OCI-M2 (cell line): Measurements from ENCODE around the gene PRKCB.
"Not testable (repeated sequence)": the region's sequence is repeated elsewhere in the genome, so short reads cannot be mapped to it uniquely, and the experiment has no call there.

Source experiments
- DNase-seq: peaks from one replicate; lab custom pipeline; 2025; ENCODE audit not compliant: unreplicated experiment; lab: John Stamatoyannopoulos, UW

PRKCB gene

DNA sequence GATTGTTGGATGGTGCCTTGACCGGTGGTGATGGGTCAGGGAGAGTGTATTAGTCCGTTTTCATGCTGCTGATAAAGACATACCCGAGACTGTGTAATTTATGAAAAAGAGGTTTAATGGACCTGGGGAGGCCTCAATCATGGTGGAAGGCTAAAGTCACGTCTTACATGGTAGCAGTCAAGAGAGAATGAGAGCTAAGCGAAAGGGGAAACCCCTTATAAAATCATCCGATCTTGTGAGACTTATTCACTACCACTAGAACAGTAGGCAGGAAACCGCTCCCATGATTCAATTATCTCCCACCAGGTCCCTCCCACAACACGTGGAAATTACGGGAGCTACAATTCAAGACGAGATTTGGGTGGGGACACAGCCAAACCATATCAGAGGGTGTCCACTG, 316.3 kb downstream of the PRKCB start:
- not testable (repeated sequence) for DNase-seq

DNA sequence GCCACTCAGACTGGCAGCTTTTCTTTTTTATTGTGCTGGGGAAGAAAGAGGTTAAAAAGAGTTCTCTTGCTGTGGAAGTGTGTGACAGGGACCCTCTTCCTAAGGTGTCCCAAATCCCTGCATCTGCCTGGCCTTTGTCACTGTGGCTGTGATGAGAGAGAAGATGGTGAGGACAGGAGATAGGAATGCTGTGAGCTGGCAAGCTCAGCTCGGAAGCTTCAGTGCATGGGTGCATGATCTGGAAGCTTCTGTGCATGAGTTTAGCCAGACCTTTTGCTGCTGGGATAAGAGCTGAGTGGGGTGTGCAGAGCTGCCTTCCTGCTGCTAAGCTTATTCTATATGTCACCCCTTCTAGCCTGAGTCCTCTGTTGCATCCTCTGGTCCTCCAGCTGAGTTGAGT, 317.0 kb downstream of the PRKCB start:
- no peak for DNase-seq

DNA sequence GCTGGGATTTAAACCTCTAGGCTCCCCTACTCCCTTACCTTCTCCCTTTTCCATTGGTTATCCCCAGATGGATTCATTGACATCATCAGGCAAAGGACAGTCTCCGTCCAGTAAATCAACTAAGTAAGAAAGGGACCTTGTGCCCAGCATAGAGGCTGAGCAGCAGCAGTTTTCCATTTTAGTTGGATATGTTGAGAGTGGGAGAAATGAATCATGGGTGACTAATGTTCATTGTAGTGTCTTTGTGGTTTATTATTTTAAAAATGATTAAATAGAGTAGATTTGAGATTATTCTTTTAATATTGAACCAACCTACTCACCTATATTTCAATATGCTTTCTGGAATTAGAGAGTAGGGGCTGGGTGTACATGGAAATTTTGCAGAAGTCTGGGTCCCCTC, 321.0 kb downstream of the PRKCB start:
- no peak for DNase-seq

DNA sequence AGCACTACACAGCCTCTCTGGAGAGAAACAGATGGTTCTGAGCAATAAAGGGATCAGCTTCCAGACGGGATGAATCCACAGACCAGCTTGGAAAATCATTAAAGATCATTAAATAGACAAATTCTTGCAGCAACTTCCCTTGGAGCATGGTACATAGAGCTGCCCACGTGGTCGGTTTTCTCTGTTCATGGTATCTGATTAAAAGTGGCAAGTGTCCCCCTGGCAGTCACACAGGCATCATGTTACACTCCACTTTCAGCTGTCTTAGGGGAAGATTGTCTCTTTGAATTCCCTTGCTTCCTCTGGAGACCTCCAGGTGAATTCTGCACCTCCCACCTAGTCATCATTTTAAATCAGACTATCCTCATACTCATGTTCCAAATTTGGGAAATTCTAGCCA, 328.2 kb downstream of the PRKCB start:
- DNase-seq = no peak

DNA sequence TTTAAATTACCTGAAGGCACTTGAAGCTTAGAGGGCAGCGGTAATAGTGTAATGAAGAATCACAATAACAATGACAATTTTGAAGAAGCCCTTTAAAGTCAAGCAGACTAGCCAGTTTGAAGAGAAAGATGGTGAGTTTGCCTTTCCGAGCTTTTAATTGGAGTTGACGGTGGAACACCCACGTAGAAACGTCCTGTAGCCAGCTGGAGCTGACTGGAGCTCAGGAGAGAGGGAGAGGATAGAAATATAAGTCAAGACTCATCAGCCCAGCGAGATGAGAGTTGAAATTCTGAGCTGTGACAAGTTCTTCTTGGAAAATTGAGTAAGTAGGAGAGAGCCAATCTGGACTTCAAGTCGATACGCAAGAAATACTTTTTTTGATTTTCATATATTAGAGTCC, 328.6 kb downstream of the PRKCB start:
- no peak for DNase-seq

DNA sequence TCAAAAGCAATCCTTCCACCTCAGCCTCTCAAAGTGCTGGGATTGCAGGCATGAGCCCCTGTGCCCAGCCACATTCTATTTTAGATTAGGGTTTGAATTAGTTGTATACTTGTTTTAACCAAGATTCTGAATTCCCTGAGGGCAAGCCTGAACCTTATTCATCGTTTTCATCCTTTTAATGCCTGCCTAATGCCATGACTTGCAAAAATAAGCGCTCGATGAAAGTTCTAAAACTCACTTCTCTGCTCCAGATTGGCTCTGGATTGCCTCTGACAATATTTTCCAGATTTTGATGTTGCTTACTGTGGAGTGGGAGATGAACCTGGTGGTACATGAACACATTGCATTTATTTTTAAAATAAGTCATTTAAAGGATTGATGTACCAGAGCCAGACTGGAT, 329.5 kb downstream of the PRKCB start:
- DNase-seq = no peak

DNA sequence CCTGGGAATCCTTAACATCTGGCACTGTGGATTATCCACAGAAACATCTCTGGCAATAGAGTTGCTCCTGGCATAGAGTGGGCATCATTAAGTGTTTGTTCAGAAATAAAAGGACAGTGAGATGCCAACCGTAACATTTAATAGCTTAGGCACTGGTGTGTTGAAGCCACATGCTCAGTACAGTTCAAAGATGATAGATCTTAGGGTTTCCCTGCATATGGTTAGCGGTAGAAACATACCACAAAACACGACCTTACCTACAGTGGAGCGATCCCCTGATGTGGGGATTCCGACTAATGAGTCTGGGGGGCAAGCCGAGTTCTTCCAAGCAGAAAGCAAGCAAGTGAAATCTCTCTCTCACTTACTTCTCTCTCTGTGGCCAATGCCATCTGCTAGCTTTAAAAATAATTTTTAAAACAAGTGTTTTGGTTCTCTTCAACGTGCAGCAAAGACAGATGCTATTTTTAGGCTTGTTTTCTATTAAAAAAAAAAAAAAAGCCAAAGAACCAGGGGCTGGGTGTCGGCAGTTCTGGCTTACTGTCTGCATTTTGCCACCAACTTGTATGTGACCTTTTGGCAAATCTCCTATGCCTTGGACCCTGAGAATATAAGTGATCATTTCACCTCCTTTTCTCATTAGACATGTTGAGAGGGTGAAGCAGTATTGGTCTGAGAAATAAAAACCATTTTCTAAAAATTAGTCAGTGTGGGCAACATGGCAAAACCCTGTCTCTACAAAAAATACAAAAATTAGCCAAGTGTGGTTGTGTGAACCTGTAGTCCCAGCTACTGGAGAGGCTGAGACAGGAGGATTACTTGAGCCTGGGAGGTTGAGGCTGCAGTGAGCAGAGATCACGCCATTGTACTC, 331.1 kb downstream of the PRKCB start:
- DNase-seq = no peak

DNA sequence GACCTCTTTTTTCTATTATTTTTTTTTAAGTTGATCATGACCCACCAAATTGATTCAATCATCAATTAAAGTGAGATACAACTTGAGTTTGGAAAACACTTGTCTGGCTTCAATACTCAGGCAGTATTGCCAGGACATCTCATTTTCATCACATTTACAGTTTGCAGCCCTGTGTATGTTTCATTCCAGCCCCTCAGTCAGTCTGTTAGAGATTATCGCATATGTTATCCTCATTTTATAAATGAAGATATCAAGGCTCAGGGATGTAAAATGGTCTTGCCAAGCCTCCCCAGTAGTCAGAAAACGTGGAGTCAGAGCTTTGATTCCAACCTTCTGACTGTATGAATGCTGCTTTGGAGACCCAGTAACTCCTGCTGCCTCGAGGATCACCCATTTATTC, 333.1 kb downstream of the PRKCB start:
- DNase-seq = no peak

DNA sequence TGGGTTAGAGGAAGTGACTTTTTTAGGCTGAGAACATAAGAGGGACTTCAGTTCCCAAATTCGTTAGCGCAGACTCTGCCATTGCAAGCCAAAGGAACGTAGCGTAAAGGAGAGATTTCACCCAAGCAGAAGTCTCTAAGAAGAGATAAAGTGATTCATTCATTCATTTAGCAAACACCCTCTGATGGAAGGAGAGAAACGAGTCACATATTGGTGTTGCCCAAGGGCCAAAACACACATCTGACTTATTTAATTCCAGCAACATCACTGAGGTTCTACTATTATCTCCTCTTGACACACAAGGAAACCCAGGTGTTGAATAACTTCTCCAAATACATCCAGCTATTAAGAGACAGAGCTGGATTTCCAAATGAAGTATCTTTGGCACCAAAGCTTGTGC, 334.6 kb downstream of the PRKCB start:
- no peak for DNase-seq

DNA sequence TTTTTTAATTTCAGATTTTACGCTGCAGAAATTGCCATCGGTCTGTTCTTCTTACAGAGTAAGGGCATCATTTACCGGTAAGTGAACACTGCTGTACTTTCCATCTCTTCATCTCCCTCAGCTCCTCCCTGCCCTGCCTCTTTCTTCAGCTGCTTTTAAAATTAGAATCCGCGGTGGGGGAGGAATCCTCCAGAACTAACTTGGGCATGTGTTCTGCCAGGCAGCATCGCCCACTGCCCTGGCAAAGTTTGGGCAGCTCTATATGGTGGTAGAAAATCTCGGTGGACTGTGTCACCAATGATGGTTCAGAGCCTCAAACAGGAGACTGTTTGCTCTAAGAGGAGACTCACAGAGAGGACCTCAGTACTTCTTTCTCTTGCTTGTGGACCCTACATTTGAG, 338.7 kb downstream of the PRKCB start:
- no peak for DNase-seq

DNA sequence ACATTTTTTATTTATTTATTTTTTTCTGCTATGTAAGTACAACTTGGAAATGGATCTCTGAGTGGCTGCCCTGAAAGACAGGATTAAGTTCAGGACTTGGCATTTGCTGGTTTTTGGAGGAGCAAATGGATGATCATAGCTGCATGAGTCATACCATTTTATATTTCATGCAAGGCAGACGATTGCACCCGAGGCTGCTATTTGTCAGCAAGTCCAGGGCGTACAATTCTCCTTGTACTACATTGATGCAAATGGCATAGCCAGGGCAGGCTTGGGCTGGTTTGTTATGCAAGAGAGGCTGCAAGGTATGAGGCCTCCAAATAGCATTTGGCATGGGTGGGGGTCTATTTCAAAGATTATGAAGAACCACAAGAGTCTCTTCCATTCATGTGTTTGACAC, 339.2 kb downstream of the PRKCB start:
- no peak for DNase-seq

DNA sequence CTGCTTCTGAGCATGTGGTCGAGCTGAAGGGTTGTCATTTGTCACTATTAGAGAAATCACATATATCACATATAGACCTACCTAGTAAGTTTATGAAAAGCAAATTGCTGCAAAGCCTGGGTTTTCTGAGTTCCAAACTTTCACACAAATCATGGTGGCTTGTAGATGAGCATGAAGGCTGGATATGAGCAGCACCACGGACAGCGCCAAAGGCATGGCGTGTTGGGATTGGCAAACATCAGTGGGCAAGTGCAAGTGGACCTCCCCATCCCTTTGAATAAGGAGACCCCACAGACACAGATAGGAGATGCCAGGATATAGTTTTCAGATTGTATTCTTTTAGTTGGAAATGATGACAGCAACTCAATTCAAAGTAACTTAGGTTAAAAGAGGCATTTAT, 342.7 kb downstream of the PRKCB start:
- no peak for DNase-seq

DNA sequence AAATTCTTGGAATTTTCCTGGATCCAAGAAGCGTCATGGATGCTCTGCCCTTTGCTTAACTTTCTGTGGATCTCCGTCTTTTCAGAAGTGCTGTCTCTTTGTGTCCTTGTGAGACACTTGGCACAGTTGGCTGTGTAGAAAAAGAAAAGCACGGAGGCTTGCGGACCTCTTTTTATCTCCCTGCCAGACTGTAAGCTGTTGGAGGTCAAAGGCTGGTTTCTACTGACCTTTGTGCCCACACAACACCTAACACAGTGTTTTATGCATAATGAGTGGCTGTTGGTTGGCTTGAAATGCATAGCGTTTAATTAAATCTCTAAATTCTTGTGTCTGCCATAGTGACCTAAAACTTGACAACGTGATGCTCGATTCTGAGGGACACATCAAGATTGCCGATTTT, 344.7 kb downstream of the PRKCB start:
- DNase-seq = no peak

DNA sequence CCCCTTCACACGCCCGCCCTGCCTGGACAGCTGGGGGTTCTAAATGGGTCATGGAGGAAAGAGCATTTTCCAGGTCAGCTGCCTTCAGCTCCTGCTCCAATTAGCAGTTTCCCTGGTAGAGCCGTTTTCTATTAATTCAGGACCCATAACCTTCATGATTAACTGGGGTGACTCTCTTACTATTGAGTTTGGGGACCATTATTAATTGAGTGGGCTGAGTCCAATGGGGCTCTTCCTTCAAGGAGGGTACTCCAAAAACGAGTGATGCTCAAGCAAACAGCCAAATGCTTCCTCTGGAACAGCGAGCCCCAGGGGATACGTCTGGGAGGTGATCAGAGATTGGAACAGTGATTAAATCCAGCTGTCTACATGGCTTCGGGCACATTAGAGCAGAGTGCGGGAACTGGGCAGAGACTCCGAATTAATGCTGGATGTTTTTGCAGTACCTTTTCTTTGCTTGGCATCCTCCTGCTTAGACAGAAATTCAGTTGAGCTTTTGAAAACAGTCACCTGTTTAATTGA, 352.3 kb downstream of the PRKCB start:
- DNase-seq = no peak

DNA sequence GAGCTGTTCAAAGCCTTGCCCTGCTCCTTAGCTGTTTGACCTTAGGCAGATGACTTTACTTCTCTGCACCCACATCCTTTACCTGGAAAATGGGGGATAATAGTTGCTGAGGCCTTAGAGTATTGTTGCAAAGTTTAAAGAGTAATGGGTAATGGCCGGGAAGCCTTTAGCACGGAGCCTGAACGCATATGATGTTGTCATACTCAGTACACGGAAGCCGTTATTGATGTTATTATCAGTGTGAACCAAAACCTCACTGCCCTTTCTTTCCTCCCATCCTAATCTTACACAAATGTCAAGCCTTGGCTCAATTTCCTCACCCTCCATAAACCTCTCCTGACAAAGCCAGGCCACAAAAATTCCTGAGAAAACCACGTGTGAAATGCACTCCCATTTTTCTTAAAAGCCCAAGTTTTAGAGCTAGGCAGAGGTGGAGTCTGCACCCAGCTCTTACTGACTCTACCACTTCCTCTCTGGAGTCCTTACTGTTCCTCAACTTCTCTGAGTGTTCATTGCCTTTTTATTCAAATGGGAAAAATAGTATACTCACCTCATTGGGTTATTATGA, 353.1 kb downstream of the PRKCB start:
- DNase-seq = no peak

DNA sequence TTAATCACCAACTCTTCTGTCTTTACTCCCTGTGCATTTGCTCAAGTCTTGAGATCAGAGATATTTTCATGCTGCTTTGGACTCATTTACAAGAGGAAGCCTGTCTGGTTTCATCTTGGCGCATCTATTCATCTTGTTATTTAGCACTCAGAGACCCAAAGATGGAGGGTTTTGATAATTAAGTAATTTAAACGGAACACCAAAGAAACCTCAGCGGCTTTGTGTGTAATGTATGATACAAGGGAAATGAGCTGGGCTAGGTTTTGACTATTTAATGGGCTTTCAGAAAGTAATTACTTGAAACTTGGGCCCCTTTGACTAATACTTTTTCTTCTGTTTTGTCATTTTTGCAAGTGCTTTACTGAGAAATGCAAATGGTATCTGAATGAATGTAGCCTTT, 354.2 kb downstream of the PRKCB start:
- DNase-seq = no peak

DNA sequence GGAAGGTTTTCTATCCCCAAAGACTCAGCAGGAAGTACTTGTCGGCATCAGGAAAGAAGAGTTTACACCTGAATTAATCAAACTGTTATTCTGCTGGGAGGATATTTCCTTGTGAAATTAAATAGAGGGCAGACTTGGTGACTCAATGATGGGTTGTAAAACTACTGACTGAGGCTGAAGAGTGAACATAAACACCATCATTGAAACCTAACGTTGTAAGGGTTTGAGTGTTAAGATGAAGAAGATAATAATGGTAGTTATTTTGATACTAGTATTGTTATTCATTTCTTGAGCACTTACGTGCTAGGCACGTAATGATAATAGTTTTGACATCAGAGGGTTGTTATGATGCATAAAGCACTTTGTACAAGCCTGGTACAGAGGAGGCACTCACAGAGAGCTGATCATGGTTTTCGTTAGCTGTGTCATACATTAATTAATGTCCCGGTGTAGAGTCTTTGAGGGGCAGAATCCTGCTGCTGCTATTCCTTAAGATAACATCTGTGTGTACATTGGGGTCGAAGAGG, 356.2 kb downstream of the PRKCB start:
- DNase-seq = no peak

DNA sequence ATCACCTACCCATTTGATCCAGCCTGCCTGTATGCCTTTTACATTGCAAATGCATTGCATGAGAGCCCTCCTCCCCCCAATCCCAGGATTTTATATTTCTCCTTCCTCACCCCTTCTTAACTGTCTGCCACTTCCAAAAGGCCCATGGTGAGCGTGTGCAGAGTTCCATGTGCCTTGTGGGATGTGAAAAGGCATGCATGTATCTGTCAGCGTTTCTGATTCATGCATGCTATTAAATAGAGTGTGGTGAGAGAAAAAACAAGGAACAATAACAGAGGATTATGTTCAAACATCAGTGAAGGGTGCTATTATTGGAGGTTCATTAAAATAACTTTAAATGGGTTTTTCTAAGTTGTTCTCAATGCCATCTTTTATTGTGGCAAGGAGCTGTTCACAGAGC, 359.4 kb downstream of the PRKCB start:
- no peak for DNase-seq

DNA sequence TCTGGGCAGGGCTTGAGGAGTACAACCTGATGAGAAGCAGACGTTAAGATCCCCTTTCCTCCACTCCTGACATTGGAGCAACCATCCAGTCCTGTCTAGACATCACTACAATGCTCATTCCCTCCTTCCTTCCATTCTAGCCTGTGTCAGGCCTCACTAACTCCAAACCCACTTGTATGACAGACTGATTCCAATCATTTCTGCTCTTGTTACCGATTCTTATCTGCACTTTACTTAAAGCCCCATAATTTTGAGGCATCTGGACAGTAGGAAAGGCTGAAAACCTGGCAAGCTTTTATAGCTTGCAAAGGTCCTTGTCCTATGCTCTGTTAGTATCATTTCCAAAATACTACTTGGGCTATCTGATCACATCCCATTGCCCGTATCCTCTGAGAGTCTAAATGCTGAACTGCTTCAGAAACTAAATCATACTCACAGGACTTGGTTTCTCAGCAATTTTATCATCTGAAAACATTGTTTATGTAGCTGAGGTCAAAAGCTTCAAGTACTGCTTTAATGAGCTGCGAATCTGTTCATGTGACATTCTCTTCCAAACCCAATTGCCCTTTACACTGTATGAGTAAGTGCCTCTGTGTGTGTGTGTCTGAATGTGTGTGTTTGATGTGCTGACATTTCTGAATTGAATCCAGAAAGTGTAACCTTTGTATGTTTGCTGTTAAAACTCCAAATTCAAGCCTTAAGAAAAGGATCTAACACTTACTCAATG, 363.2 kb downstream of the PRKCB start:
- no peak for DNase-seq

DNA sequence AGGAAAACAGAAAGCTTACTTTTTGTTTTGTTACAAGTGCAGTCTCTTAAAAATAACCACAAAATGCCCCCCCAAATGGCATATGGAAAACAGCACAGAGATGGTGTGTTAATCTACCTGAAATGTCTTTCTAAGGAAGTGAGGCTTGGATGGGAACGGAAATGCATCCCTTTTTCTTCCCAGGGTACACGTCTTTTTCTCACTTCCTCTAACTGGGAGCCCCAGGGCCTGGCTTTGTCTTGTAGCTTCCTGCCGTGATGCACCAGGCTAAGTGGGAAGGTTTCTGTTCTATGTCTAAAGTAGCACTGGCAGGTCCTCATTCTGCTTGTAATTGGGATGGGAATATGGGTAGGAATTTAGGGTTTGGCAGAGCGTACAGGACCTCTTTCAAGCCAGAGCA, 367.9 kb downstream of the PRKCB start:
- DNase-seq = no peak

DNA sequence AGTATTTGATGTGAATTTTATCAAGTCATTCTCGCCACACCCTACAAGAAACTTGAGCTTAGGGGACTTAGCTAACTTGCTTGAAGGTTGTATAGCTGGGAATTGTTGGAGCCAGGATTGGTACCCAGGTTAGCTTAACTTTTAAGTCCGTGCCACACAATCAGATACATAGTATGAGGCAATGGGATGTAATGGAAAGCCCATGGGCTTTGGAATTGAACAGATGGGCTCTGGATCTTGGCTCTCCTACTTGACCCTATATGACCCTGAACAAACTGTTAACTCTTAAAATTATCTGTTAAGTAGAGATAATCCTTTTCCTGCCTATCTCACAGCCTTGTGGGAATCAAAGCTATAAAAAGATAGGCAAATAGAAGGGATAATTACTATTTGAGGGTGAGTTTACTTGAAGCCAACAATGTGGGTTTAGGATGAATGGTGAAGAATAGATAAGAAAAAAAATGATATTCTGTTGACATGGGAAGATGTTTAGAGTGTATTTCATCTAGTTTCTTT, 368.4 kb downstream of the PRKCB start:
- DNase-seq = no peak

DNA sequence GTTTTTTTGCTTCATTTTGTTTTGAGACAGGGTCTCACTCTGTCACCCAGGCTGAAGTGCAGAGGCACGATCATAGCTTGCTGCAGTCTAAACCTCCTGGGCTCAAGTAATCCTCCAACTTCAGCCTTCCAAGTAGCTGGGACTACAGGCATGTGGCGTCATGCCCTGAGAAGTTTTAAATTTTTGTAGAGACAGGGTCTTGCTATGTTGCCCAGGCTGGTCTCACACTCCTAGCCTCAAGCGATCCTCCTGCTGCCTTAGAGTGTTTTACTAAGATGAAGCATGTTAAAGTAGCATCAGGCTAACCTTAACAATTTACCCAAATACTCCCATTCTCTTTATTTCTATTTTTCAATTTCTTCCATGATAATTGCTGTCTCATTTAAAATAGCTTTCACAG, 371.1 kb downstream of the PRKCB start:
- DNase-seq = no peak
